ENCODE measurements around the gene OR2A1. TPM values are rescaled to one million over a fixed set of nuclear protein-coding genes. Genes with fewer than 3 reads are reported as not detected.
"Not testable (repeated sequence)": the region's sequence is repeated elsewhere in the genome, so short reads cannot be mapped to it uniquely, and the experiment has no call there.

OR2A1 gene
- total and polyA plus RNA-seq, 2 of the 8 experiments (the other 6 are each of a cell fraction or from before 2014, with no cell fraction given), result 0.05 TPM; not detected in 1

DNA sequence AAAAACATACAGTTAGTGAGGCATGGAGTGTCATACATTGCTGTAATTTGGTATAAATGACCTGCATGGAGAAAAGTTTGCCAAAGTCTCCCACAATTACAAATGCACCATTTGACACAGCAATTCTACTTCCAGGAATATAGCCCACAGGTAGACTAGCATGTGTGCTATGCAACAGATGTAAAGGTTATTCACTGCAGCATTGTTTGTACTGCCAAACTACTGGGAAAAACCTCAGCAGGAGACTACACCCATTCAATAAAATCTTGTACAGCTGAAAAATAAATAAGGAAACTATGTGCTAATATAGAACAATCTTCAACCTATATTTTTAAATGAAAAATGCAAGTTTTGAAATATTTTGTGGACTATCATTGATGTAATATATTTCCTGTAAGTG lies 17.8 kb downstream of the OR2A1 start:
- H3K79me2 ChIP-seq (ENCODE audit: control insufficient read depth in 1 of 2, insufficient read depth in 2 of 2, low read length in 2 of 2); H2BK5ac ChIP-seq (ENCODE audit: low read depth, low read length): not testable (repeated sequence)

DNA sequence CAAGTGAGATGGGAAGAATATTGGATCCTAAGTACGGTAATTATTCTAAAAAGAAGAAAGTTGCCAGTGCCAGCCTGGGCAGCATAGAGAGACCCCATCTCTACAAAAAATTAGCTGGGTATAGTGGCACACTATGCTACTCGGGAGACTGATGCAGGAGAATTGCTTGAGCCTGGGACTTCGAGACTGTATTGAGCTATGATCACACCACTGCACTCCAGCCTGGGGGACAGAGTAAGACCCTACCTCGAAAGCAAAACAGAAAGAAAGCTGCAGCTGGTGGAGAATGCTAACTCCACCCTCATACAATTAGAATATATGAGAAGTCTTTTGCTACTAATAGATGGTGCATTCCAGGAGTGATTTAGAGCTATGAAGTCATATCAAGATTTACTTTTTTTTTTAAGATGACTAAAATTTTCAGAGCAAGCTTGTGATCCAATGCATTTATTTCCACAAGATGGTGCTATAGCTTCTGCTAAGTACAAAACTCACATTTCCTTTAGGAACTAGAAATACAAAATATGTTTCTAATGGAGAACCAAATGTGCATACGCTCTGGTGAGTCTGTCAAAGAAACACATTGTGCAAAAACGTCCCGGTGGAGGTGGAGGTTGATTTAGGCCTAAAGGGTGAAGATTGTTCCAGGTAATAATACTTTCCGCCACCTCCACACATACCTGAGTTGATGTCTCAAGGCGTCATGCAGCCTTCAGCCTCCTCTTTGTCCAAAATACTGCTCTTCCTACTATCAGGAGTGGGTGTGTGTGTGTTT lies 19.2 kb downstream of the OR2A1 start:
- H3K9me3 ChIP-seq (ENCODE audit: insufficient read depth in 2 of 2, low read depth in 1 of 2, low read length in 1 of 2); H2BK120ac ChIP-seq (replicated peaks; ENCODE audit: low read depth, low read length); H4K5ac ChIP-seq (ENCODE audit: insufficient read length, low read depth, low read length); H3K4me3 ChIP-seq (ENCODE audit: extremely low read depth in 1 of 4, insufficient read depth in 2 of 4, low read depth in 3 of 4, low read length in 4 of 4); H2BK12ac ChIP-seq (ENCODE audit: low read depth, low read length); H4K8ac ChIP-seq (ENCODE audit: extremely low read depth, insufficient read depth, low read length); H4K91ac ChIP-seq (replicated peaks; ENCODE audit: insufficient read length, low read length); H3K4me1 ChIP-seq (replicated peaks in 1 of 4; ENCODE audit: control insufficient read depth in 3 of 4, insufficient read depth in 4 of 4, low read length in 3 of 4); H2AK5ac ChIP-seq (ENCODE audit: low read depth, low read length); POLR2A ChIA-PET (ENCODE audit: partially characterized antibody); H4K20me1 ChIP-seq (replicated peaks in 1 of 2; ENCODE audit: control insufficient read depth in 1 of 2, insufficient read depth in 2 of 2, low read length in 2 of 2); H3K18ac ChIP-seq (ENCODE audit: extremely low read depth, low read length); H3K27me3 ChIP-seq (replicated peaks in 1 of 4; ENCODE audit: control insufficient read depth in 3 of 4, extremely low read depth in 1 of 4, insufficient read depth in 3 of 4, low read length in 3 of 4); H3K79me1 ChIP-seq (ENCODE audit: low read depth, low read length); H3K23ac ChIP-seq (ENCODE audit: insufficient read length); DNase-seq (ENCODE audit: low read depth in 1 of 2, low spot score in 2 of 2); H3K79me2 ChIP-seq (ENCODE audit: control insufficient read depth in 1 of 2, insufficient read depth in 2 of 2, low read length in 2 of 2); H2BK5ac ChIP-seq (ENCODE audit: low read depth, low read length); H3K23me2 ChIP-seq (ENCODE audit: low read depth, low read length); H2AFZ ChIP-seq (ENCODE audit: low read length); H3K14ac ChIP-seq (ENCODE audit: insufficient read length); H3K4me2 ChIP-seq (ENCODE audit: insufficient read depth in 1 of 2, low read depth in 2 of 2, low read length in 2 of 2); H3K27ac ChIP-seq (ENCODE audit: low read depth, low read length); H3K36me3 ChIP-seq (ENCODE audit: control insufficient read depth in 2 of 4, insufficient read depth in 4 of 4, low read length in 3 of 4); H2BK15ac ChIP-seq (ENCODE audit: low read length); H3K4ac ChIP-seq (replicated peaks; ENCODE audit: insufficient read length, low read depth, low read length); H2BK20ac ChIP-seq (ENCODE audit: low read length); H3K9ac ChIP-seq (replicated peaks in 1 of 4; ENCODE audit: extremely low read depth in 1 of 4, low read depth in 3 of 4, low read length in 3 of 4); H3K56ac ChIP-seq (replicated peaks; ENCODE audit: insufficient read length, low read depth, low read length): not testable (repeated sequence)
- CTCF ChIA-PET (ENCODE audit: partially characterized antibody), result interaction anchor here (0.6 to 0.9 kb wide), 3 partner anchors 57 to 65 kb away, joined by 3 read pairs; no protein-coding TSS in a partner anchor
- FAIRE-seq, result peak; percentile 7
- 84% methylated on average over 3 of the region's 9 CpGs; no CpG with 5 or more reads in 1 of the 2 experiments for WGBS, 2 experiments (ENCODE audit: extremely low coverage in 1 of 2, insufficient coverage in 1 of 2, insufficient read length in 1 of 2, insufficient replicate concordance in 2 of 2, low coverage in 1 of 2, low lambda C conversion rate in 2 of 2, missing lambda C conversion rate in 1 of 2)

More for the DNA sequence above, 17.8 kb downstream of the OR2A1 start:
- CTCF ChIA-PET (ENCODE audit: partially characterized antibody); H3K36me3 ChIP-seq (ENCODE audit: control insufficient read depth in 2 of 4, insufficient read depth in 4 of 4, low read length in 3 of 4); H4K5ac ChIP-seq (ENCODE audit: insufficient read length, low read depth, low read length); H3K4me2 ChIP-seq (ENCODE audit: insufficient read depth in 1 of 2, low read depth in 2 of 2, low read length in 2 of 2); FAIRE-seq; H3K9me3 ChIP-seq (ENCODE audit: insufficient read depth in 2 of 2, low read depth in 1 of 2, low read length in 1 of 2); H3K79me1 ChIP-seq (ENCODE audit: low read depth, low read length); H3K14ac ChIP-seq (ENCODE audit: insufficient read length); H3K27ac ChIP-seq (ENCODE audit: low read depth, low read length); H3K27me3 ChIP-seq (replicated peaks in 1 of 4; ENCODE audit: control insufficient read depth in 3 of 4, extremely low read depth in 1 of 4, insufficient read depth in 3 of 4, low read length in 3 of 4); H2BK15ac ChIP-seq (ENCODE audit: low read length); H4K91ac ChIP-seq (replicated peaks; ENCODE audit: insufficient read length, low read length); H3K4me1 ChIP-seq (replicated peaks in 1 of 4; ENCODE audit: control insufficient read depth in 3 of 4, insufficient read depth in 4 of 4, low read length in 3 of 4); H3K56ac ChIP-seq (replicated peaks; ENCODE audit: insufficient read length, low read depth, low read length); H4K8ac ChIP-seq (ENCODE audit: extremely low read depth, insufficient read depth, low read length); POLR2A ChIA-PET (ENCODE audit: partially characterized antibody); H3K23me2 ChIP-seq (ENCODE audit: low read depth, low read length); H3K4me3 ChIP-seq (ENCODE audit: extremely low read depth in 1 of 4, insufficient read depth in 2 of 4, low read depth in 3 of 4, low read length in 4 of 4); H4K20me1 ChIP-seq (replicated peaks in 1 of 2; ENCODE audit: control insufficient read depth in 1 of 2, insufficient read depth in 2 of 2, low read length in 2 of 2); DNase-seq (ENCODE audit: low read depth in 1 of 2, low spot score in 2 of 2); H2AFZ ChIP-seq (ENCODE audit: low read length); H2AK5ac ChIP-seq (ENCODE audit: low read depth, low read length); H2BK20ac ChIP-seq (ENCODE audit: low read length); H3K4ac ChIP-seq (replicated peaks; ENCODE audit: insufficient read length, low read depth, low read length); H2BK120ac ChIP-seq (replicated peaks; ENCODE audit: low read depth, low read length); H3K18ac ChIP-seq (ENCODE audit: extremely low read depth, low read length); H3K23ac ChIP-seq (ENCODE audit: insufficient read length); H2BK12ac ChIP-seq (ENCODE audit: low read depth, low read length); H3K9ac ChIP-seq (replicated peaks in 1 of 4; ENCODE audit: extremely low read depth in 1 of 4, low read depth in 3 of 4, low read length in 3 of 4): not testable (repeated sequence)
